Measurements from ENCODE around the gene POMC. TPM values are rescaled to one million over a fixed set of nuclear protein-coding genes. Genes with fewer than 3 reads are reported as not detected.

Gene POMC
- total and polyA plus RNA-seq, 2 of the 8 experiments (the other 6 are each of a cell fraction or from before 2014, with no cell fraction given) = 1.7 to 4.7 TPM

DNA sequence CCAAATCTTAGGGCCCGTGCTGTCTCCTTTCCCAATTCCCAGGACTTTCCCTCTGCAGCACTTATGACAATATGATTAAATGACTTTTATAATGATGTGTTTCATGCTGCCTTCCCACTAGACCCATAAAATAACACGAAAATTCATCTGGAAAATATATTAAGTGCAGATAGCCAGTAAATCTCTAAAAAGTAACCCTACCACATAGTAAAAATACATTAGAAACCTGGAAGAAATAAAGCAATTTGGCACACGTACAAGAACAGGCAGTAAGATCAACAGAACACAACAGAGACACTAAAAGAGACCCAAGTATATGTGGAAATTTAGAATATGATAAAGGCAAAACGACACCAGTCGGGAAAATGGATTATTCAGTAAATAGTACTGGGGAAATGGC lies 30.2 kb upstream of the POMC start (continued):
- no peak for TF ChIP-seq PHF8 (conservative IDR thresholded peaks at IDR 0.05; ENCODE audit: low read depth, low read length)
- TF ChIP-seq ZNF274 (IDR thresholded peaks at IDR 0.05; ENCODE audit: borderline replicate concordance, extremely low read depth, low read length) = no peak
- TF ChIP-seq TAF7 (optimal IDR thresholded peaks at IDR 0.05; ENCODE audit: borderline replicate concordance, low read depth, low read length) = no peak
- TF ChIP-seq RFX5 (IDR thresholded peaks at IDR 0.05; ENCODE audit: borderline replicate concordance, low read depth, low read length) = no peak
- TF ChIP-seq EZH2 (IDR thresholded peaks at IDR 0.05; ENCODE audit: low read depth, low read length, severe bottlenecking) = no peak
- TF ChIP-seq CBX5 (IDR thresholded peaks at IDR 0.05; ENCODE audit: low read depth, low read length) = no peak
- no peak for TF ChIP-seq RNF2 (IDR thresholded peaks at IDR 0.05; ENCODE audit: borderline replicate concordance, low read depth, low read length, missing control alignments, poor library complexity, severe bottlenecking)
